Activated effector memory CD4-positive, alpha-beta T cell treated with anti-CD3 and anti-CD28 coated beads, Interleukin-2, amount 50 U/mL, for 16 hours (primary cell): Measurements from ENCODE around the gene RNF6.
"Not testable (repeated sequence)": the region's sequence is repeated elsewhere in the genome, so short reads cannot be mapped to it uniquely, and the experiment has no call there.

Experiments used
- DNase-seq: peaks from one replicate; pipeline ENCODE4 v3.0.0-alpha.2; 2020

Gene RNF6

DNA sequence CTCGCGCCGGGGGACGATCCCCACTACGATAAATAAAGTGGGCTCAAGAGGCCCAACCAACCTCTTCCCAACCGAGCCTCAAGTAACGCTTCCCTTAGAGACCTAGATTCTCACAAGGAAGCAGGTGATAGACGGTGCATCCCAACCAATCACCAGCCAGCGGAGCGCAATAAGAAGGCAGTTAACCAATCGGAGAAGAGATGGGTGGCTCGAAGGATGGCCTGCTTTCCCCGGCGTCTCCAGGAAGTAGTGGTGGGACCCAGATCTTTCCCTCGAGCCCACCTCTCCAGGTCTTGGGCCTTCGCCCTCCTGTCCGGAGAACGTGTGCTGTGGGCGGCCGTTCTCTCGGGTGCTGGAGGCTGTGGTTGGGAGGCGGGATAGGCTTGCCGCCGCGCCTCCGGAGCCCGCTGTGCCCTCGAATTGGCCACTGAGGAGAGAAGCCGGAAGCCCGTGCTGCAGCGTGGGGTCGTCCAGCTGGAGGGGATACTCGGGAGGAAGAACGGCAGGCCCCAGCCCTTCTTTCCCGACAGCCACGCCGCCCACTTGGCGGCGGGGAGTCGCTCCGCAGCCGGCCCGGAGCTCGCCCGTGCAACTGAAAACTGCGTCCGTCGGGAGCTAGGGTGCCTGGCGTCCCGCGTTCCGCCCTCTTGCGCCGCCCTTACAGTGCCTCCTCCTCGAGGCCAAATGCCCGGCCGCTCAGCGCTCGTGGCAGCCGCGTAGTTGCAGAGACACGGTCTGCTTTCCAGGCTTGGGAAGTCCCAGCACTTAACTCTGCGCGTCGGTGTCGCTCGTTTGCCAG is at the start of gene RNF6:
Gene RNF6, minus strand, starts transcription at position 594 of the 799 bp plus-strand sequence. CDS start 2,665 bp downstream, outside the sequence.
- peak; percentile 94 for DNase-seq

DNA sequence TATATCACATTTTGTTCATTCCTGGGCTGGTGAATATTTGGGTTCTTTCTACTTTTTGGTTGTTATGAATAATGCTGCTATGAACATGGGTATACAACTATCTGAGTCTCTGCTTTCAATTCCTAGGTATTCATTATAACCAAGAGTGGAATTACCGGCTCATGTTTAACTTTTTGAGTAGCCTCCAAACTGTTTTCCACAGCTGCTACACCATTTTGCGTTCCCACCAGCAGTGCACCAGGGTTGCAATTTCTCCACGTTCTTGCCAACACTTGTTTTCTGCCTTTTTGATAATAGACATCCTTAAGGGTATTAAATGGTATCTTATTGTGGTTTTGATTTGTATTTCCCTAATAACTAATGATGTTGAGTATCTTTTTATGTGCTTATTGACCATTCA is 48.6 kb upstream of the RNF6 start:
- no peak for DNase-seq

DNA sequence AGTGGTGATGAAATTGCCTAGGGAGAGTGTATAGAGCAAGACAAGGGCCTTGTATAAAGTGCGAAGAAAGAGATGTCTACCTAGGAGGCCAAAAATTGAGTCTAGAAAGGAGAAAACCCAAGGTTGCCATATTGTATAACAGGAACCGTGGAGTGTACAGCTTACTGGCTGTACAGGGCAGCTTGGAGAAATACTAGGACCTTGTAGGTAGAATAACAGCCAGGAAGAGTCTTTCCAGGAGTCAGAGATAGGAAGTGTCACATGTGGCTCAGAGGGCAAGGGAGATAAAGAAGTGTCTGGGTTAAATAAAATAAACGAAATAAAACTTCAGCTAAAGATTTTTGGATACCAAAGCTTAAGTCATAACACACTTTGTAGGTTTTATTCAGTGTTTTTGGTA is 44.2 kb upstream of the RNF6 start:
- no peak for DNase-seq

DNA sequence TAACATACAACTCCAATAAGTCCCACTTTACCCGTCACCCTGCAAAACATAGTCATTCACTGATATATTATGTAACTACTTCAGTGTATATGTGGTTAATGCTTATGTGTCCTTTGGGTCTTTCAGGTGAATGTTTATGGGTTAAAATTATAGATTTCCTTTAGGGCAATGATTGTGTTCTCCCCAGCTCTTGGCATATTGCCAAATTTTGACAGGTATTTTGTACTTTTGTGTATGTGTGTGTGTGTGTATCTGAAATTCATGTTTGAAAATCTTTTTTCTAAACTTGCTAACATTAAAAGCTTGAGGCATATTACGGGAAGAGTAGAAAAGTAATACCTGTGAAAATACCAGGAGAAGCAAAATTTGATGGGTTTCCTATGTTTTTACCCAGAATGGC is 40.0 kb upstream of the RNF6 start:
- DNase-seq, result no peak

DNA sequence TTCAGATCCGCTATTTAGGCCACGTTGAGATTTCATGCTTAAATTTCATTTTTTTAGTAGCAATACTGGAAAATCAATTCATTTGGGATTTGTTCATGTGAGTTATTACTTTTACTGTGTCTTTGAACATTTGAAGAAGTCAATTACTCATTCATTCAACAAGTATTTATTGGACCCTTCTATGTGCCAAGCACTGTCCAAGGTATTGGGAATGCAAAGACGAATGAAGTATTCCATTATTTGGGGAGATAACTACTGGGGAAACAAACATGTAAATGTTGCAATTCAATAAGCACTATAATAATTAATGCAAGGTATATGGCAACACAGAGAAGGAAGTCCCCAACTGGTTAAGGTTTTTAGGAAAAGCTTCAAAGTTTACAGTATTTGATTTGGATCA is 37.5 kb upstream of the RNF6 start:
- DNase-seq, result no peak

DNA sequence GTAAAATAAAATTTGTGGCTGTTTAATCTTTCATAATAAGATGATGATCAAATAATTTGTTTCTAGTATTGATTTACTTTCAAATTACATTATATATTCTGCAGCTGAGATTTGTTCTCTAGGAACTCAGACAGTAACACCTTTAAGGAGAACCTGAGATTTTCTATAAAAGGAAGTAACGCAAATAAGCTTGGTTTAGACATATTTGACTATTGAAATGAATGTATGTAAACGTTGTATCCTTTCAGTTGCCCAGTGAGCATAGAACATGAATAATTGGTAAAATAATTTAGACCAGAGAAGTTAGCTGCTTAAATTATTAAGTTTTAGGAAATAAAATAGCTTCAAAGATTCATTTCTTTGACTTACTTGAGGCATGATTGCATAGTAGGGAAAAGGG is 34.9 kb upstream of the RNF6 start:
- DNase-seq, result no peak

DNA sequence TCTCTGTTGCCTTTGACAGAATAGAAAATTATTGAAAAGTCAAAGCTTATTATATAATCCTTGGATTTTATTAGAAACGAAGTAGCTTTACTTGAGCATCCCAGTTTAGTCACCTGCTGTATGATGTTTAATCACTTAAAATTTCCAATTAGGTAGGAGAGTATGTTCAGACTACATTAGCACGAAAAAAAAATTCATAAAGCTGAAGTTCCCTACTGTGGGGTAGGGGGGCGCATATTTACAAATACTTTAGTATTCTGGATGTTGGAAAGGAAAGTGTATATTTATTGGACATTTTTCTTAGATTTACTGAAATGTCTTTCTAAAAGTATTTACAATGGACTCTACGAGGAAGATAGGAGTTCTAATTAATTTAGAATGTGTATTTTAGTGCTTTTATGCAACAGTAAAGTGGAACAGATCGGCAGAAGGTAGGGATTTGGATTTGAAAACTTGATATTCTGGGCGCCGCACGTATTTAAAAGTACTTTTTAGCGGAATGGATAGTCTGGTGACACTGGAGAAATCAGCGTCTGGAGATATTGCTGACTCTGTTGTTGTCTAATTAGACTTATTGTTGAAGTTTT is 33.7 kb upstream of the RNF6 start:
- DNase-seq, result no peak

DNA sequence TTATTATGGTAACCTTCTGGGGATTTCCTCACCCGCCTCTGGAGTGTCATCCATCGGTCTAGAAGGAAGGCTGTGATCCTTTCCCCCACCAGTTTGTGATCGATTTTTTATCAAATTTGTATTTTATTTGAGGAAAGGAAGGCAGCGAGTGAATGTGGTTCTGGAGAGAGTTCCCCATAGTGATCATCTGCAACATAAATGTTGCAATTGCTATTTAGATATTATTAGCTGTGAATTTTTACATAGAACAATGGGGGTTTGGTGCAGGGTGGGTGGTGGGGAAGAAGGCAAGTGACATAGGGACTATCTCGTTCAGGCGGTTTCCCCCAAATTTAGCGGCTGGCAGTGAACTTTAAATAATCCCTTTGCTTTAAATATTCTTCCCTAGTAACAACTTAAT is 33.0 kb upstream of the RNF6 start:
- no peak for DNase-seq

DNA sequence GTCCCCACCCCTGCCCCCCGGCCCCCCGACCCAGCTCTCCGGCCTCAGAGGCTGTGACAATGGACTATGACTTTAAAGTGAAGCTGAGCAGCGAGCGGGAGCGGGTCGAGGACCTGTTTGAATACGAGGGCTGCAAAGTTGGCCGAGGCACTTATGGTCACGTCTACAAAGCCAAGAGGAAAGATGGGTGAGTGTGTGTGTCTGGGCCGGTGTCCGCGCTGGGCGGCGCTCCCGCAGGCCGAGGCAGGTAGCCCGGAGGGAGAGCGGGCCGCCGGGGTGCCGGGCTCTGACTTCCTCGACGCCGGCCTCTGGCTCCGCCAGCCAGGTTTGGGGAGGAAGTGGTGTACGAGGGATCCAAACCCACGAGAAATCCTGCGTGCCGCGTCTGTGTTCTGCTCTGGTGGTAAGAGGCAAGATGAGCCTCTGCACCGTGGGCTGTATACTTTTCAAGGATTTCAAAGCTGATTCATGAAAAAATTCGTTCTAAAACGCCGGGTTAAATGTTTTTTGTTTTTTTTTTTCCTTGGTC is 32.5 kb upstream of the RNF6 start:
- peak; percentile 85 for DNase-seq

DNA sequence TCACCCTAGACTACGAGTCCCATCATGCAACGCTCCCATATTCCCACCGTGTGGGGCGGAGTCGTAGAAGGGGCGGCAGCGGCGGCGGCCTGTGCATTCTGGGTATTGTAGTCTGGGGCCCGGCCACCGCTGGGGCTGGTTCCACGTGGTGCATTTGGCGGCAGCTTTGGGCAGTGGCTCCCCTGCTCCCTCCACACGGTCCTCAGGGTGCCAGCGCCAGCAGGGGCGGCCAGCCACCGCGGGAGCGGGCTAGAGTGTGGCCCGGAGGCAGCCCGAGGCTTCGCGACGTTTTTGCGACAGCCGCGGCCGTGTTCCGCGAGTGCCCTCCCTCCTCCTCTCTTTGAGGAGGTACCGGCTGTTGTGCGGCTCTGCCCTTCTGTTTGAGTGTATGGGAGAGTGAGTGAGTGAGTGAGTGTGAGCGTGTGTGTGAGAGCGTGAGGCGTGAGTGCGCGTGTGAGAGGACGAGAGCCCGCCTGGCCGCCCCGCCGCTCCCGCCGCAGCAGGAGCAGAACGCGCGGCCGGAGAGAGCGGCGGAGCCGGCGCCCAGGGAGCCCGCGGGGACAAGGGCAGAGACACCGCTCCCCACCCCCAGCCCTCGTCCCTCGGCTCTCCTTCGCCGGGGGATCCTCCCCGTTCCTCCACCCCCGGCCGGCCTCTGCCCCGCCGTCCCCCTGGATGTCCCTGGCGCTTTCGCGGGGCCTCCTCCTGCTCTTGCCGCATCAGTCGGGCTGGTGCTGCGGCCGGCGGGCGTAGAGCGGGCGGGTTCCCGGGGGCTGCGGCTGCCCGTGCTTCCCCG is 31.9 kb upstream of the RNF6 start, which contains the start of gene CDK8:
Gene CDK8, plus strand, starts transcription at position 343 of the 796 bp plus-strand sequence. CDS start 513 bp downstream, outside the sequence.
- peak; percentile 96 for DNase-seq

DNA sequence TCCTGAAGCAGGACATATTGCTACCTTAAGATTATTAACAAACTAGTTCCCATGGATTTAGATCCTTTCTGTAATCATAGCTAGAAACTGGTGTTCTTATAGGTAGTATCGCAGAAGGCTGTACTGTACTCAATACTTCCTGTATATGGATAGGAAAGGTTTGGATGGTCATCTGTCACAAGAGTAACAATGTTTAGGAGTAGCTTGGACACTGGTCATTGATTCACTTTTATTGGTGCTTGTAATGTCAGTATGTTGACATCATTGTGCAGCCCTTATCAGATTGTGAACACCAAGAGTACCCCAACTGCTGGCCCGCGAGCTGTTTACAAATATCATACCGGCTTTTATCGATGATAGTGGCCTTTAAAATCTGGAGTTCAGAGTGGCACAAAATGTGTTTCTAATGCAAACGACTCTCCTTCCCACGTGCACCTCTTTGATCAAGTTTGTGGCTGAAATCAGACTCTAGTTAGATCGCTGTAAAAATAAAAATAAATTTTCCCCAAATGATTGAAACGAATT is 31.2 kb upstream of the RNF6 start:
- no peak for DNase-seq

DNA sequence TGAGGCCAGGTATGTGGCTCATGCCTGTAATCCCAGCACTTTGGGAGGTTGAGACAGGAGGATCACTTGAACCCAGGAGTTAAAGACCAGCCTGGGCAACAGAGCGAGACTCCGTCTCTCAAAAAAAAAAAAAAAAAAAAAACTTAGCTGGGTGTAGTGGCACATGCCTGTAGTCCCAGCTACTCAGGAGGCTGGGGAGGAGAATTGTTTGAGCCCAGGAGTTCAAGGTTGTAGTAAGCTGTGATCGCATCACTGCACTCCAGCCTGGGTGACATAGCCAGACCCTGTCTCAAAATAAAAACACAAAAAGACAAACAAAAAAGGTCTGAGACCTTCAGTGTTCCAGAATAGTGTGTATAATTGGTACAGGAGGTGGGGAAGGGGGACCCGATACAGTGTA is 29.9 kb upstream of the RNF6 start:
- DNase-seq, result not testable (repeated sequence)

DNA sequence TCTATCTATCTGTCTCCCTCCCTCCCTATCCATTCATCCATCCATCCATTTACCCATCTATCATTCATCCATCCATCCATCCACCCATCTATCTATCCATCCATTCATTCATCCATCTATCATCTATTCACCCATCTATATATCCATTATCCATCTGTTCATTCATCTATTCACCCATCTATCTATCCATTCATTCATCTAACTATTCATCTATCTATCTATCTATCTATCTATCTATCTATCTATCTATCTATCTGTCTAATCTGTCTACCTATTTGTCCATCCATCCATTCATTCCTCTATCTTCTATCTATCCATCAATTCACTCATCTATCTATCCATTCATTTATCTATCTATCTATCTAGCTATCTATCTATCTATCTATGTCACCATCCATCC is 27.4 kb upstream of the RNF6 start:
- no peak for DNase-seq

DNA sequence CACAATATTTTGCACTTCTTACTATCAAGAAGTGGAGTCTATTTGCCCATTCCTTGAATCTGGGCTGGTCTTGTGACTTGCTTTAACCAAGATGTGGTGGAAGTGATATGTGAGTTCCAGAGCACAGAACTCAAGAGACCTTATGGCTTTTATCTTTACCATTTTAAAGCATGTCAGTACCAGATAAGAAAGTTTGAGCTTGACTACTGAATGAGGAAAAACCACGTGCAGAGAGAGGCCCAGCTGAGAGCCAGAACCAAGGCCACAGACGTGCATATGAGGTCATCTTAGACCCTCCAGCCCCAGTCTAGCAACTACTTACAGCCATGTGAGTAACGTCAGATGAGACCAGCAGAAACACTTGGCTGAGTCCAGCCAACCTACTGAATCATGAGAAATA is 25.5 kb upstream of the RNF6 start:
- DNase-seq, result no peak

DNA sequence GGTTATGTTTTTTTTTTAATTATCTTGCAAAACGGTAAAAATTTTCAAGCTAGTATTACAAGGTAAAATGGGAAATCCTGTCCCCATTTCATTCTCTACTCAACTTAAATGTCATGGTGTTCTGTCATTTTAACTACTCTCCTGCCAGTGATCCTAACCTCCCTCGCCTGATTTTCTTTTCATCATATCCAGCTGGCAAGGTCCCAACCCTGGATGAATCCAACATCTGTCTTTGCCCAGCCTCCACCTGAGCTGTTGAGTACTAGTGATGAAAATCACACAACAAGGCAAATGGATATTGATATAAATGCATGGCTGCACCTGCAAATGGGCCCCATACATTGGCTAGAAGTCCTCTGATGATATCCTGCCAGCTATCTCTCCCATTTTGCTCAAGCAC is 24.9 kb upstream of the RNF6 start:
- no peak for DNase-seq

DNA sequence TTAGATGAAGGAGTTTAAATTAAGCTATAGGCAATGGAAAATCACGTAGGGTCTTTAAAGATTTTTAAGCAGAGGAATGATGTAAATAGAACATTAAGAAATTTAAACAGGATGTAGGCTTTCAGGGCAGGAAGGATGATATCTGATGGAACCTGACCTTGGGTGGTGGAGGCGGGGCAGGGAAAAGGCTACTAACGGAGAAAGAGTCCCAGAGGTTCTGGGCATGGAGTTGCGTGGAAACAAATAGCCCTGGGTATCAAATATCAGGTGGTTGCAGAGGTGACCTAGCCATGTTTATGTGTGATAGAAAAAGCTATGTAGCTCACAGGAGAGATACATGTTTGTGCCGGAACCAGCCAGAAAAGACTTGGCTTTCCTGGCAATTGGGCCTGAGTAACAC is 24.0 kb upstream of the RNF6 start:
- DNase-seq, result no peak

DNA sequence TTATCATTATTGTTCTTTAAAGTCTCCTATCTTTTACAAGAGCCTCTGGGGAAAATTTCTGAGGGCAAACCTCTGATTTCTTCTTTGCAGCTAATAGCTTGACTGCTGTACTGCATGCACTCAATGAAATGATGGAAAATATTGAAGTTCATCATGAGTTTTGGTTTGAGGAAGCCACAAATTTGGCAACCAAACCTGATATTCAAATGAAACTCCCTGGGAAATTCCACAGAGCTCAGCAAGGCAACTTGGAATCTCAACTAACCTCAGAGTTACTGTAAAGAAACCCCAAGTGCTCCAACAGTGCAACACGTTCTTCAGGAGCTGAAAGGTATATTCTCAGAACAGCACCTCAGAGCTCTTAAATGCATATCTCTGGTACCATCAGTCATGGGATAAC is 14.2 kb upstream of the RNF6 start:
- no peak for DNase-seq

DNA sequence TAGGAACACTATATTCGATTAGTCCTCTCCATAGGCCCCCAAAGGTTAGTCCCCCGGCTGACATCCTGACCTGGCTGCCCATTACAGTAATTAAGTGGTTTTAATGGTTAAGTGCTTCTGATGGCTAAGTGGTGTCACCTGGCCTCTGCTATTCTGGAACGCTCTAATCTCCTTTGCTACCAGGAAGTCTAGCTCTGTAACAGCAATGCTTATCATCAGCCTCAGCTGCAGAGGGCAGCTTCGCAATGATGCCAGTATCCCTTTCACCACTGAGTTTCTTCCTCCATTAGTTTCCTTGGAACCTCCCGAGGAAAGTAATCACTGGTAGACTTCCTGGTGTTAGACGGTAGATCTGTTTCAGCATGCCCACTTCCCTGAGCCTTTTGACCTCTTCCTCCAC is 8.6 kb upstream of the RNF6 start:
- DNase-seq, result no peak

DNA sequence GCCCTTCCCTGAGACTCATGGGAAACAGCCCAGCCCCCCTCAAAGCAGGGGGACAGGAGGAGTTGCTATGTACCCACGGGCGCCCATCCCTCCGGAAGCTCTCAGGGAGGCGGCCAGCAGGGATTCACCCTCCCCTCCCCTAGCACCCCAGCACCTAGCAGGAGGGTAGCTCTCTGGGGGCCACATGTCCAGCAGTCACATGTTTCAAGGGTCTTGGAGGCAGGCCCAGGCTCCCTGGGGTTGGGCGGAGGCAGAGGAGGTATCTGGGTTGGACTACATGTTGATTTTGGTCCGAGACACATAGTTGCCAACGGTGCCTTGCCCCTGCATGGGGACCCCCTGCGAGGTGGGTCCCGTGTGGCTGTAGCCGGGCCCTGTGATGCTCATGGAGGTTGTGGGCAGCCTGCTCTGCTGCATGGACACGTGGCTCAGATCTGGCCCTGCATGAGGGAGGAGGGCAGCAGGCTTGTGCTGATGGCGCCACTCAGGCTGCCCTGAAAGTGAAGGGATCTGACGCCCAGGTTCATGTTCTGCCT is 7.0 kb upstream of the RNF6 start:
- no peak for DNase-seq

DNA sequence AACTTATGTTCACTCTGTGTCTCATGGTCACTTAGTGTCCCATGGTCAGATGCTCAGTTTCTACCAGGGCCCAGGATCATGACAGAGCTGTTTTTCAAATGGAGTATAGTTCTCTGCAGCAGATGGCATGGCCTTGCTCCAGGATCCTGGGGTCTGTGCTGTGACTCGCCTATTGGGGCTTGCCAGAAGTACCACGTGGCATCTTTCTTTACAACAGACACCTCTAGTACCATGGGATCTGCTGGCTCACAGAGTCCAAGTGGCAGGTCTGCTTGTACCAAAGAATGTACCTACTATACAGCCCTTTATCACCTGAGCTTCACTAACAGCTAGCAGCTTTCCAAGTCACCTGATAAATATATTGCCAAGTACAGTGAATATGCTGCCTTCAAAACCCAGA is 6.0 kb upstream of the RNF6 start:
- no peak for DNase-seq

DNA sequence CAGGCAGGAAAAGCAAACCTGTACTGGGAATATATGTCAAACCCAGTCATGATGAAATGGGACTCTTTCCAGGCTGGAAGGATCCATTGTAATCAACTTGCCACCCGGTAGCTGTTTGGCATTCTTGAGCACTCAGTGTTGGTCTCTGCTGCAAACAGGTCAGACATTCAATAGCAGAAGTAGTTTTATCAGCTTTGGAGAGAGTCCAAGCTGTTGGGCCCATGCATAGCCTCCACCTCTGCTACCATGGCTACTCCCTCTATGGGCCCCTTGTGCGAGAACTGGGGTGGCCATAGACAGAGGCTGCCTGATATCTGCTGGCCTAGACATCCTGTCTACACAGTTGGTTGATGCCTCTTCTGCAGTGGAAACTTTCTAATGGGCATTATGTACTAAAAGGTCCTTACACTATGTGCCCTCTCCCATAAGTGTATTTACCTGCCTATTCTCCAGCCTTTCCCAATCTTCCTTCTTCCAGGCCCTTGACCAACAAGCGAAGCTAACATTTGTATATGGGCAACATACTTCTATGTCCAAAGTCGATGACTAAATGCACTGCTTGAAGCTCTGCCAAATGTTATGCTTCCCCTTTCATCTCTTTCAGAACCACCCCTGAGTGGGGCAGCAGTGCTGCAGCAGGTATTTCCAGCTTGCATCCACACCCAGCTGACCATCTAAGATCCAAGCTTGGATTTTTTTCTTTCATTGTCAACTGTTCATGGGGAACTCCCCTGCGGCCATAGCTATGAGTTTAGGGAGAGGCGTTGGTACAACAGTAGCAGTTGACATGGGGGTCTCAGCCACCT is 5.3 kb upstream of the RNF6 start:
- no peak for DNase-seq
